ENCODE measurements around the gene ZNF714.

Gene ZNF714

GRCh38 chr19:21147540-21147939, 65.5 kb downstream of the ZNF714 start:
- H3K27me3 Mint-ChIP-seq, result no peaks in the 10 kb centered on the region
- H3K36me3 Mint-ChIP-seq, result peaks cover 88% of the 10 kb centered on the region

GRCh38 chr19:21148681-21149080, 66.7 kb downstream of the ZNF714 start:
- no peak overlapping the region for H3K4me3 Mint-ChIP-seq
- H3K36me3 Mint-ChIP-seq, result peaks cover 94% of the 10 kb centered on the region
- H3K4me1 Mint-ChIP-seq, result peaks cover 32% of the 10 kb centered on the region
- H3K27me3 Mint-ChIP-seq, result no peaks in the 10 kb centered on the region
- no peaks in the 10 kb centered on the region for H3K9me3 Mint-ChIP-seq
- no peak for ATAC-seq
- H3K27ac Mint-ChIP-seq, result no peak overlapping the region

More at GRCh38 chr19:21147540-21147939, 65.5 kb downstream of the ZNF714 start:
- Mint-ChIP-seq H3K4me1 (peaks cover 39% of the 10 kb centered on the region), H3K9me3 (no peaks in the 10 kb centered on the region), H3K27ac (no peak overlapping the region), H3K4me3 (no peak overlapping the region)
- ATAC-seq, result no peak

GRCh38 chr19:21149877-21150276, 67.9 kb downstream of the ZNF714 start:
- H3K4me3 Mint-ChIP-seq, result no peak overlapping the region
- no peak overlapping the region for H3K27ac Mint-ChIP-seq
- peaks cover 88% of the 10 kb centered on the region for H3K36me3 Mint-ChIP-seq
- no peaks in the 10 kb centered on the region for H3K9me3 Mint-ChIP-seq
- no peak for ATAC-seq
- H3K27me3 Mint-ChIP-seq, result no peaks in the 10 kb centered on the region
- H3K4me1 Mint-ChIP-seq, result peaks cover 30% of the 10 kb centered on the region

- H3K27me3 Mint-ChIP-seq, result no peaks in the 10 kb centered on the region
- no peaks in the 10 kb centered on the region for H3K9me3 Mint-ChIP-seq
- ATAC-seq, result no peak
- peaks cover 88% of the 10 kb centered on the region for H3K36me3 Mint-ChIP-seq
- H3K4me3 Mint-ChIP-seq, result no peak overlapping the region
- peak overlapping the region; percentile 22 for H3K27ac Mint-ChIP-seq
- H3K4me1 Mint-ChIP-seq, result peaks cover 31% of the 10 kb centered on the region
Observed at GRCh38 chr19:21151460-21151859, 69.5 kb downstream of the ZNF714 start.

- H3K27ac Mint-ChIP-seq, result no peak overlapping the region
- H3K4me3 Mint-ChIP-seq, result no peak overlapping the region
- no peak for ATAC-seq
- H3K27me3 Mint-ChIP-seq, result no peaks in the 10 kb centered on the region
- peaks cover 3% of the 10 kb centered on the region for H3K9me3 Mint-ChIP-seq
- H3K36me3 Mint-ChIP-seq, result peaks cover 64% of the 10 kb centered on the region
- peaks cover 21% of the 10 kb centered on the region for H3K4me1 Mint-ChIP-seq
Observed at GRCh38 chr19:21158523-21159135, 76.6 kb downstream of the ZNF714 start.

- Mint-ChIP-seq H3K36me3 (peaks cover 44% of the 10 kb centered on the region), H3K27me3 (no peaks in the 10 kb centered on the region), H3K9me3 (no peaks in the 10 kb centered on the region), H3K4me3 (no peak overlapping the region), H3K4me1 (peaks cover 5% of the 10 kb centered on the region), H3K27ac (no peak overlapping the region)
- no peak for ATAC-seq
Observed at GRCh38 chr19:21164541-21164940, 82.5 kb downstream of the ZNF714 start.

- peaks cover 46% of the 10 kb centered on the region for H3K36me3 Mint-ChIP-seq
- peaks cover 5% of the 10 kb centered on the region for H3K4me1 Mint-ChIP-seq
- H3K27ac Mint-ChIP-seq, result no peak overlapping the region
- H3K27me3 Mint-ChIP-seq, result no peaks in the 10 kb centered on the region
- H3K9me3 Mint-ChIP-seq, result no peaks in the 10 kb centered on the region
- no peak overlapping the region for H3K4me3 Mint-ChIP-seq
- ATAC-seq, result no peak
Observed at GRCh38 chr19:21166436-21166835, 84.4 kb downstream of the ZNF714 start.

Data from stimulated activated memory B cell treated with anti-CD40 and anti-IgM and Interleukin-4, amounts not matched to agents 10 μg/mL and 1 μg/mL and 100 μg/mL, for 72 hours (primary cell).